A549 treated with Mapracorat at 1 μM for 4 hours (cell line): ENCODE results near the gene ANKK1. TPM values are rescaled to one million over a fixed set of nuclear protein-coding genes. Genes with fewer than 3 reads are reported as not detected.

Experiments used
- total RNA-seq: library from RNA; stranded (reverse); fragments of 200-300 nt; extraction: Qiagen RNA extraction; gene quantifications from 5 replicates; pipeline ENCODE4 v1.2.3, GENCODE V29; 2022

The ANKK1 gene, protein sequence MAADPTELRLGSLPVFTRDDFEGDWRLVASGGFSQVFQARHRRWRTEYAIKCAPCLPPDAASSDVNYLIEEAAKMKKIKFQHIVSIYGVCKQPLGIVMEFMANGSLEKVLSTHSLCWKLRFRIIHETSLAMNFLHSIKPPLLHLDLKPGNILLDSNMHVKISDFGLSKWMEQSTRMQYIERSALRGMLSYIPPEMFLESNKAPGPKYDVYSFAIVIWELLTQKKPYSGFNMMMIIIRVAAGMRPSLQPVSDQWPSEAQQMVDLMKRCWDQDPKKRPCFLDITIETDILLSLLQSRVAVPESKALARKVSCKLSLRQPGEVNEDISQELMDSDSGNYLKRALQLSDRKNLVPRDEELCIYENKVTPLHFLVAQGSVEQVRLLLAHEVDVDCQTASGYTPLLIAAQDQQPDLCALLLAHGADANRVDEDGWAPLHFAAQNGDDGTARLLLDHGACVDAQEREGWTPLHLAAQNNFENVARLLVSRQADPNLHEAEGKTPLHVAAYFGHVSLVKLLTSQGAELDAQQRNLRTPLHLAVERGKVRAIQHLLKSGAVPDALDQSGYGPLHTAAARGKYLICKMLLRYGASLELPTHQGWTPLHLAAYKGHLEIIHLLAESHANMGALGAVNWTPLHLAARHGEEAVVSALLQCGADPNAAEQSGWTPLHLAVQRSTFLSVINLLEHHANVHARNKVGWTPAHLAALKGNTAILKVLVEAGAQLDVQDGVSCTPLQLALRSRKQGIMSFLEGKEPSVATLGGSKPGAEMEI
- total RNA-seq: 0.07 TPM in 1 of 5 replicates, not detected in the others

DNA sequence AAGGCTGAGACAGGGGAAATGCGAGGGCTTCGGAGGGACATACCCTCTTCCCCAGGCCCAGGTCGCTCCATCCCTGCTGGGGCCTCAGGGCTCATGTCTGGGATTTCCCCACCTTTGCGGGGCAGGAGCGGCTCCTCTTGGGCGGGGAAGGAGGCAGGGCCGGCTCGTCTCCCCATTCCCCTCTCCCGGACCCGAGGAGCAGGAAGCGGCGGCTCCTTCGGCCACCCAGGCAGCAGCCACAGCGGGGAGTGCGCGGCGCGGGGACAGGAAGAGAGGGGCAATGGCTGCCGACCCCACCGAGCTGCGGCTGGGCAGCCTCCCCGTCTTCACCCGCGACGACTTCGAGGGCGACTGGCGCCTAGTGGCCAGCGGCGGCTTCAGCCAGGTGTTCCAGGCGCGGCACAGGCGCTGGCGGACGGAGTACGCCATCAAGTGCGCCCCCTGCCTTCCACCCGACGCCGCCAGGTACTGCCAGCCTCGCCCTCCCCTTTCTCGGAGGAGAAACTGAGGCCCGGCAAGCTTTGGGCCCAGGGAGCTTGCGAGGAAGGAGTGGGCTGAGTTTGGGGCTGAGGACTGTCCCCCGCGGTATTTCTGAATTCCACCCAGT, at the start of gene ANKK1:
Gene ANKK1, plus strand, starts transcription at position 175 of the 607 bp plus-strand sequence. Its CDS starts 106 bp downstream, at position 281.

Other genes with a start within 250 kb of the ANKK1 start
- gene TTC12, start 73.2 kb upstream of the ANKK1 start, total RNA-seq: 5.2 to 9.6 TPM (median 6.0 TPM) in 5 replicates
- not detected in 5 replicates for gene DRD2, start 87.6 kb downstream of the ANKK1 start, total RNA-seq